SU-DHL-6 (cell line): ENCODE measurements around the gene RNF113B.

Experiments used
- H2AFZ ChIP-seq: fragments of 200-600 bp; sonication (generic); 2 replicates; pipeline ENCODE4 v1.6.1; 2014; ENCODE audit warnings: low read depth, mild to moderate bottlenecking, moderate library complexity, mixed read lengths, antibody characterized with exemption, low read length; ENCODE audit not compliant: severe bottlenecking
- H3F3A ChIP-seq: fragments of 200-600 bp; shearing (Covaris generic); 2 replicates; pipeline ENCODE4 v1.6.0; 2016; ENCODE audit warnings: antibody characterized with exemption, mild to moderate bottlenecking; ENCODE audit not compliant: insufficient read depth
- H3K27ac ChIP-seq: fragments of 200-600 bp; sonication (generic); 2 replicates; pipeline ENCODE4 v1.5.1; 2016; ENCODE audit warnings: low read depth, mild to moderate bottlenecking, low read length, moderate library complexity, mixed read lengths
- H3K27me3 ChIP-seq: fragments of 200-600 bp; sonication (generic), shearing (Covaris generic); 2 replicates; pipeline ENCODE4 v1.6.0; 2014; ENCODE audit warnings: mild to moderate bottlenecking, low read length
- H3K36me3 ChIP-seq: fragments of 200-600 bp; sonication (generic); 2 replicates; pipeline ENCODE4 v1.6.1; 2014; ENCODE audit warnings: mild to moderate bottlenecking, low read length, mixed read lengths
- H3K4me2 ChIP-seq: fragments of 300-600, 200-600 bp; shearing (Covaris generic), sonication (generic); 2 replicates; pipeline ENCODE4 v1.6.0; 2014; ENCODE audit warnings: low read length, low read depth, mild to moderate bottlenecking; ENCODE audit not compliant: poor library complexity, severe bottlenecking
- H3K4me3 ChIP-seq: fragments of 200-600 bp; sonication (generic); 2 replicates; pipeline ENCODE4 v1.5.1; 2014; ENCODE audit warnings: antibody characterized with exemption, low read length, mild to moderate bottlenecking, mixed read lengths; ENCODE audit not compliant: insufficient read depth, poor library complexity, severe bottlenecking
- H3K79me2 ChIP-seq: fragments of 200-600 bp; sonication (generic); 2 replicates; pipeline ENCODE4 v1.6.1; 2014; ENCODE audit warnings: mild to moderate bottlenecking, low read length, moderate library complexity; ENCODE audit not compliant: insufficient read depth
- H3K9ac ChIP-seq: fragments of 200-600 bp; sonication (generic); 2 replicates; pipeline ENCODE4 v1.7.0; 2014; ENCODE audit warnings: mild to moderate bottlenecking, low read length
- H3K9me2 ChIP-seq: fragments of 200-600 bp; sonication (generic); replicated peaks from 2 replicates; pipeline ENCODE4 v1.6.1; 2014; ENCODE audit warnings: low read length; ENCODE audit not compliant: insufficient read depth
- H3K9me3 ChIP-seq: fragments of 200-600 bp; sonication (generic); 2 replicates; pipeline ENCODE4 v1.6.1; 2014; ENCODE audit warnings: low read length, mixed read lengths; ENCODE audit not compliant: insufficient read depth
- H4K20me1 ChIP-seq: fragments of 200-600 bp; sonication (generic); 2 replicates; pipeline ENCODE4 v1.6.1; 2014; ENCODE audit warnings: low read depth, mild to moderate bottlenecking, antibody characterized with exemption, low read length, moderate library complexity, mixed read lengths
- EZH2phosphoT487 ChIP-seq: fragments of 200-600 bp; sonication (generic), shearing (Covaris generic); conservative IDR thresholded peaks from 2 replicates; pipeline ENCODE4 v1.6.1; 2018; ENCODE audit warnings: mild to moderate bottlenecking, antibody characterized with exemption, low read length, moderate library complexity, mixed read lengths
- TF ChIP-seq, protein P1 (sequence below): fragments of 200-600 bp; sonication (generic); IDR thresholded peaks from one replicate; pipeline ENCODE4 v1.5.1; 2017; ENCODE audit warnings: antibody characterized with exemption, mild to moderate bottlenecking, low read length, moderate library complexity; ENCODE audit not compliant: insufficient read depth, poor library complexity, severe bottlenecking

Gene RNF113B

DNA sequence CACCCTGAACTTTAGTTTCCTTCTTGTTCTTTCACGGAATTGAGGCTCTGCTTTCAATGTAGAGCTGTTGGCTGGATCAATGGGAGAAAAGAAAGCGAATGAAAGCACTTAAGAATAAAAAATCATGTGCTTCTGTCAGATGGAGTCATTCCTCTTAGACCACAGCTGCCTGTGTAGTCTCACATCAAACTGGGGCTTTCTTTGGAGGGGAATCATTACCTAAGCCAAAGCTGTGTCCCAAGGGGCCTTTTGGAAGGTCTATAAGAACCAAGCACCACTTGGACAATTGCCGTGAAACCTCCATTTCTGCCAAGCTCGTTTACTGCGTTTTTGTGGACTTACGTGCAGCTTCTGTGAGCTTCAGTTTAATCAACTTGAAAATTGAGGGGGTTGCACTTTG, 44.2 kb upstream of the RNF113B start:
- no peak overlapping the region for H3K4me3 ChIP-seq
- no peak overlapping the region for H2AFZ ChIP-seq
- H3K27me3 ChIP-seq = no peaks in the 10 kb centered on the region
- no peak overlapping the region for H3K9ac ChIP-seq
- H4K20me1 ChIP-seq = no peaks in the 10 kb centered on the region
- no peaks in the 10 kb centered on the region for H3K36me3 ChIP-seq
- TF ChIP-seq, protein P1, sequence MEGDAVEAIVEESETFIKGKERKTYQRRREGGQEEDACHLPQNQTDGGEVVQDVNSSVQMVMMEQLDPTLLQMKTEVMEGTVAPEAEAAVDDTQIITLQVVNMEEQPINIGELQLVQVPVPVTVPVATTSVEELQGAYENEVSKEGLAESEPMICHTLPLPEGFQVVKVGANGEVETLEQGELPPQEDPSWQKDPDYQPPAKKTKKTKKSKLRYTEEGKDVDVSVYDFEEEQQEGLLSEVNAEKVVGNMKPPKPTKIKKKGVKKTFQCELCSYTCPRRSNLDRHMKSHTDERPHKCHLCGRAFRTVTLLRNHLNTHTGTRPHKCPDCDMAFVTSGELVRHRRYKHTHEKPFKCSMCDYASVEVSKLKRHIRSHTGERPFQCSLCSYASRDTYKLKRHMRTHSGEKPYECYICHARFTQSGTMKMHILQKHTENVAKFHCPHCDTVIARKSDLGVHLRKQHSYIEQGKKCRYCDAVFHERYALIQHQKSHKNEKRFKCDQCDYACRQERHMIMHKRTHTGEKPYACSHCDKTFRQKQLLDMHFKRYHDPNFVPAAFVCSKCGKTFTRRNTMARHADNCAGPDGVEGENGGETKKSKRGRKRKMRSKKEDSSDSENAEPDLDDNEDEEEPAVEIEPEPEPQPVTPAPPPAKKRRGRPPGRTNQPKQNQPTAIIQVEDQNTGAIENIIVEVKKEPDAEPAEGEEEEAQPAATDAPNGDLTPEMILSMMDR = no peak
- no peak for TF ChIP-seq EZH2phosphoT487
- no peak overlapping the region for H3K27ac ChIP-seq
- H3K9me2 ChIP-seq = no peaks in the 10 kb centered on the region
- H3K79me2 ChIP-seq = no peaks in the 10 kb centered on the region
- no peak overlapping the region for H3K4me2 ChIP-seq
- no peaks in the 10 kb centered on the region for H3K9me3 ChIP-seq
- no peaks in the 10 kb centered on the region for H3F3A ChIP-seq

DNA sequence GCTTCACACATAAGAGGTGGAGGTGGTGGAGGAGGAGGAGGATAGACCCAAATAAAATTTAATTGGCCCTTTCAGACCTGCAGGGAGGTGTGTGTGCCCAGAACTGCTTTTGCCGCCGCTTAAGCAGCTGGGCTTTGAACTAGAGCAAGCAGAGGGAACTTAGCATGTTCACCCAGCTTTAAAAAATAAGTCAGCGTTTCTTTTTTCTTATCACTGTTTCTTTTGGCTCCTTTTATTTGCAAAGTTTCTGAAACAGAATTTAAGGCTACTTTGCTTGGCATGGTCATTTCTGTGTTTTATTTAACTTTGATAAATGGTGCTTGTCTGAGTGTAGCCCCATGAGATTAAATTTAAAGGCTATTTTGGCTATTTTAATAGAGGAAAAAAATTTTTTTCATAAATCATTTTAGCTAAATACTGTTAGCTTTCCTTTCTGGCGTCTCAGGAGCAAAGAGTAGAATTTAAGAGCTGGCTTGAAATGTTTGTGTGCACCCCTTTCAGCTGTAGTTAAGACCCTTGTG, 43.3 kb upstream of the RNF113B start:
- H3K9me2 ChIP-seq = no peaks in the 10 kb centered on the region
- no peaks in the 10 kb centered on the region for H3K9me3 ChIP-seq
- no peaks in the 10 kb centered on the region for H3K79me2 ChIP-seq
- H2AFZ ChIP-seq = no peak overlapping the region
- H3K27me3 ChIP-seq = no peaks in the 10 kb centered on the region
- TF ChIP-seq EZH2phosphoT487 = no peak
- TF ChIP-seq, protein P1 = no peak
- no peak overlapping the region for H3K4me2 ChIP-seq
- H3K36me3 ChIP-seq = no peaks in the 10 kb centered on the region
- no peaks in the 10 kb centered on the region for H4K20me1 ChIP-seq
- H3K27ac ChIP-seq = no peak overlapping the region
- no peak overlapping the region for H3K9ac ChIP-seq
- H3K4me3 ChIP-seq = no peak overlapping the region
- H3F3A ChIP-seq = no peaks in the 10 kb centered on the region

DNA sequence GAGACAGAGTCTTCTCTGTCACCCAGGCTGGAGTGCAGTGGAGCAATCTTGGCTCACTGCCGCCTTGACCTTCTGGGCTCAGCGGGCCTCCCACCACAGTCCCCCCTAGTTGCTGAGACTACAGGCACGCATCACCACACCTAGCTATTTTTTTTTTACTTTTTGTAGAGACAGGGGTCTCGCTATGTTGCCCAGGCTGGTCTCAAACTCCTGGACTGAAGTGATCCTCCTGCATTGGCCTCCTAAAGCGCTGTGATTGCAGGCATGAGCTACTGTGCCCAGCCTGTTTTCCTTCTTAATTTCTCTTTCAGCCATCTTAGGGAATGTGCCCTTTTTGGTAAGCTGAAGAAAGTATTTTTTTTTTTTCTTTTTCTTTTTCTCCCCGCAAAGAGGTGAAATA, 42.6 kb upstream of the RNF113B start:
- TF ChIP-seq, protein P1 = no peak
- TF ChIP-seq EZH2phosphoT487 = no peak
- no peaks in the 10 kb centered on the region for H3K36me3 ChIP-seq
- H3K9me3 ChIP-seq = no peaks in the 10 kb centered on the region
- H2AFZ ChIP-seq = no peak overlapping the region
- no peaks in the 10 kb centered on the region for H3F3A ChIP-seq
- H3K9me2 ChIP-seq = no peaks in the 10 kb centered on the region
- no peak overlapping the region for H3K27ac ChIP-seq
- H3K4me2 ChIP-seq = no peak overlapping the region
- H3K4me3 ChIP-seq = no peak overlapping the region
- no peaks in the 10 kb centered on the region for H3K27me3 ChIP-seq
- no peaks in the 10 kb centered on the region for H3K79me2 ChIP-seq
- no peak overlapping the region for H3K9ac ChIP-seq
- no peaks in the 10 kb centered on the region for H4K20me1 ChIP-seq
